Measurements from ENCODE around the gene DNAJC25.
"Not testable (repeated sequence)": the region's sequence is repeated elsewhere in the genome, so short reads cannot be mapped to it uniquely, and the experiment has no call there.

The DNAJC25 gene

GRCh38 chr9:111631214-111631971, at the start of gene DNAJC25:
Gene DNAJC25 (plus strand): TSS chr9:111631334. CDS start chr9:111631408, 74 bp downstream.
- FAIRE-seq (peak; percentile 92), DNase-seq (ENCODE audit: insufficient read length, low spot score) (peak; percentile 99)

GRCh38 chr9:111582888-111583287, 48.2 kb upstream of the DNAJC25 start:
- FAIRE-seq: no peak
- DNase-seq (ENCODE audit: insufficient read length, low spot score): no peak

GRCh38 chr9:111586378-111586777, 44.8 kb upstream of the DNAJC25 start:
- DNase-seq (ENCODE audit: insufficient read length, low spot score) (no peak), FAIRE-seq (no peak)

- no peak for FAIRE-seq
Measured at GRCh38 chr9:111588846-111589245, 42.3 kb upstream of the DNAJC25 start.

GRCh38 chr9:111597852-111598732, 33.0 kb upstream of the DNAJC25 start:
- FAIRE-seq: peak; percentile 59

More at GRCh38 chr9:111588846-111589245, 42.3 kb upstream of the DNAJC25 start:
- no peak for DNase-seq (ENCODE audit: insufficient read length, low spot score)

GRCh38 chr9:111598733-111599091, 32.4 kb upstream of the DNAJC25 start:
- FAIRE-seq (no peak), DNase-seq (ENCODE audit: insufficient read length, low spot score) (no peak)

More at GRCh38 chr9:111597852-111598732, 33.0 kb upstream of the DNAJC25 start:
- DNase-seq (ENCODE audit: insufficient read length, low spot score): peak; percentile 38

- FAIRE-seq: no peak
- DNase-seq (ENCODE audit: insufficient read length, low spot score): peak; percentile 9
Measured at GRCh38 chr9:111599092-111599954, 31.8 kb upstream of the DNAJC25 start, which contains the start of gene PTGR1. Gene PTGR1 (minus strand): TSS chr9:111599647. CDS start chr9:111597422, 2,225 bp downstream.

- DNase-seq (ENCODE audit: insufficient read length, low spot score): no peak
- FAIRE-seq: no peak
Measured at GRCh38 chr9:111599955-111600343, 31.2 kb upstream of the DNAJC25 start.

- DNase-seq (ENCODE audit: insufficient read length, low spot score) (no peak), FAIRE-seq (no peak)
Measured at GRCh38 chr9:111601237-111602018, 29.7 kb upstream of the DNAJC25 start.

GRCh38 chr9:111603041-111603440, 28.1 kb upstream of the DNAJC25 start:
- DNase-seq (ENCODE audit: insufficient read length, low spot score) (no peak), FAIRE-seq (no peak)

- FAIRE-seq (no peak), DNase-seq (ENCODE audit: insufficient read length, low spot score) (no peak)
Measured at GRCh38 chr9:111604054-111604615, 27.0 kb upstream of the DNAJC25 start.

- no peak for DNase-seq (ENCODE audit: insufficient read length, low spot score)
- no peak for FAIRE-seq
Measured at GRCh38 chr9:111605041-111605559, 26.0 kb upstream of the DNAJC25 start.

GRCh38 chr9:111610149-111610548, 21.0 kb upstream of the DNAJC25 start:
- FAIRE-seq: no peak
- DNase-seq (ENCODE audit: insufficient read length, low spot score): no peak

- DNase-seq (ENCODE audit: insufficient read length, low spot score) (no peak), FAIRE-seq (no peak)
Measured at GRCh38 chr9:111610845-111611244, 20.3 kb upstream of the DNAJC25 start.

GRCh38 chr9:111613436-111614040, 17.6 kb upstream of the DNAJC25 start:
- no peak for DNase-seq (ENCODE audit: insufficient read length, low spot score)

GRCh38 chr9:111615928-111616327, 15.2 kb upstream of the DNAJC25 start:
- FAIRE-seq (no peak), DNase-seq (ENCODE audit: insufficient read length, low spot score) (no peak)

More at GRCh38 chr9:111613436-111614040, 17.6 kb upstream of the DNAJC25 start:
- FAIRE-seq: no peak

GRCh38 chr9:111617349-111617748, 13.8 kb upstream of the DNAJC25 start:
- FAIRE-seq; DNase-seq (ENCODE audit: insufficient read length, low spot score): not testable (repeated sequence)

- FAIRE-seq: no peak
- DNase-seq (ENCODE audit: insufficient read length, low spot score): no peak
Measured at GRCh38 chr9:111621895-111622480, 9.1 kb upstream of the DNAJC25 start.
